Lung microvascular endothelial cell (primary cell): ENCODE measurements around the gene CWC25. TPM values are rescaled to one million over a fixed set of nuclear protein-coding genes. Genes with fewer than 3 reads are reported as not detected.
"Not testable (repeated sequence)": the region's sequence is repeated elsewhere in the genome, so short reads cannot be mapped to it uniquely, and the experiment has no call there.

ENCODE experiments used
- DNase-seq, 2 donors: peaks; one replicate each; pipeline versions ENCODE4 v3.0.0 to v3.0.0-alpha.2; 2010; ENCODE audit warnings: low read depth in 2 of 2
- total RNA-seq: library from RNA; depleted of rRNA; stranded (reverse); fragments of >200 nt; gene quantifications from 2 replicates; pipeline ENCODE4 v1.2.1, GENCODE V29; 2014

CWC25 gene
- total RNA-seq, 1 donor from 2014 or later = 7.5 TPM

- DNase-seq = no peak
Observed at GRCh38 chr17:38789185-38789584, 35.9 kb downstream of the CWC25 start.

GRCh38 chr17:38787999-38788398 lies 37.1 kb downstream of the CWC25 start:
- not testable (repeated sequence) for DNase-seq

GRCh38 chr17:38786372-38786771 lies 38.7 kb downstream of the CWC25 start:
- DNase-seq = no peak

- no peak for DNase-seq
Observed at GRCh38 chr17:38783227-38783626, 41.9 kb downstream of the CWC25 start.

- no peak for DNase-seq
Observed at GRCh38 chr17:38779965-38780752, 45.0 kb downstream of the CWC25 start.

- no peak for DNase-seq
Observed at GRCh38 chr17:38777641-38778250, 47.4 kb downstream of the CWC25 start.

- no peak for DNase-seq
Observed at GRCh38 chr17:38773258-38773657, 51.9 kb downstream of the CWC25 start.

GRCh38 chr17:38768417-38768816 lies 56.7 kb downstream of the CWC25 start:
- DNase-seq = no peak

- DNase-seq = no peak
Observed at GRCh38 chr17:38766341-38766740, 58.8 kb downstream of the CWC25 start.

GRCh38 chr17:38762231-38762630 lies 62.9 kb downstream of the CWC25 start:
- no peak for DNase-seq

- peak; percentile 66 to 71 for DNase-seq
Observed at GRCh38 chr17:38761612-38762011, 63.5 kb downstream of the CWC25 start.

GRCh38 chr17:38753071-38753506 lies 72.0 kb downstream of the CWC25 start:
- DNase-seq = no peak

GRCh38 chr17:38752308-38753070 lies 72.6 kb downstream of the CWC25 start, which contains the start of gene PSMB3:
PSMB3 (plus strand) TSS chr17:38752741; CDS start chr17:38752827, 86 bp downstream.
- DNase-seq = peak; percentile 100

- peak; percentile 87 to 90 for DNase-seq
Observed at GRCh38 chr17:38751808-38752307, 73.3 kb downstream of the CWC25 start.

GRCh38 chr17:38751144-38751807 lies 73.8 kb downstream of the CWC25 start:
- DNase-seq = no peak

Other genes with a start within 250 kb of the CWC25 start
- under 0.01 TPM in 2 replicates for gene SRCIN1, start 219.4 kb downstream of the CWC25 start, total RNA-seq
- 0.40 and 0.87 TPM in 2 replicates for gene EPOP, start 150.4 kb downstream of the CWC25 start, total RNA-seq
- 12.0 and 17.3 TPM in 2 replicates for gene MLLT6, start 120.0 kb downstream of the CWC25 start, total RNA-seq
- 3.5 and 3.6 TPM in 2 replicates for gene CISD3, start 95.0 kb downstream of the CWC25 start, total RNA-seq
- 3.7 and 3.8 TPM in 2 replicates for gene PCGF2, start 77.0 kb downstream of the CWC25 start, total RNA-seq
- gene PSMB3, start 72.6 kb downstream of the CWC25 start, total RNA-seq = 354 and 411 TPM in 2 replicates
- 23.1 and 36.7 TPM in 2 replicates for gene PIP4K2B, start 25.8 kb downstream of the CWC25 start, total RNA-seq
- gene RPL23, start 28.4 kb upstream of the CWC25 start, total RNA-seq = 1,108 and 1,906 TPM in 2 replicates
- gene LASP1, start 44.7 kb upstream of the CWC25 start, total RNA-seq = 50.8 and 60.4 TPM in 2 replicates
- not detected in 2 replicates for gene FBXO47, start 142.1 kb upstream of the CWC25 start, total RNA-seq